Eye (tissue), 1 donor: ENCODE data around the gene CTRL.
A peak's percentile ranks its signal among the peaks of the same experiment; 100 is the strongest.
"Not testable (repeated sequence)": the region's sequence is repeated elsewhere in the genome, so short reads cannot be mapped to it uniquely, and the experiment has no call there.

Source experiments
- DNase-seq: peaks from one replicate; pipeline ENCODE4 v3.0.0-alpha.2; 2015

The CTRL gene

GRCh38 chr16:67940446-67941089 is 8.9 kb upstream of the CTRL start:
- no peak for DNase-seq

GRCh38 chr16:67939507-67940445 is 8.1 kb upstream of the CTRL start:
- no peak for DNase-seq

GRCh38 chr16:67937713-67938112 is 6.1 kb upstream of the CTRL start:
- DNase-seq: not testable (repeated sequence)

GRCh38 chr16:67936880-67937605 is 5.4 kb upstream of the CTRL start:
- peak; percentile 63 for DNase-seq

GRCh38 chr16:67936124-67936879 is 4.6 kb upstream of the CTRL start, which contains the start of gene PSMB10:
Gene PSMB10, minus strand, starts transcription at chr16:67936850. Its CDS starts 101 bp downstream, at chr16:67936749.
- DNase-seq: no peak

GRCh38 chr16:67935402-67936123 is 3.9 kb upstream of the CTRL start:
- DNase-seq: peak; percentile 96

- DNase-seq: no peak
These were observed 3.4 kb upstream of the CTRL start for GRCh38 chr16:67935101-67935401.

- DNase-seq: no peak
These were observed 2.8 kb upstream of the CTRL start for GRCh38 chr16:67934306-67935100.

- no peak for DNase-seq
These were observed 2.1 kb upstream of the CTRL start for GRCh38 chr16:67933805-67934204.

- DNase-seq: no peak
These were observed 789 bp upstream of the CTRL start for GRCh38 chr16:67932462-67932840.

- no peak for DNase-seq
These were observed 917 bp downstream of the CTRL start for GRCh38 chr16:67930678-67931211.

GRCh38 chr16:67930191-67930590 is 1.5 kb downstream of the CTRL start:
- no peak for DNase-seq

GRCh38 chr16:67928561-67929364 is 2.9 kb downstream of the CTRL start:
- peak; percentile 84 for DNase-seq

- DNase-seq: no peak
These were observed 3.5 kb downstream of the CTRL start for GRCh38 chr16:67928147-67928546.

- DNase-seq: no peak
These were observed 4.3 kb downstream of the CTRL start for GRCh38 chr16:67927131-67927941.

- no peak for DNase-seq
These were observed 5.4 kb downstream of the CTRL start for GRCh38 chr16:67926181-67926750.

GRCh38 chr16:67924140-67924906 is 7.3 kb downstream of the CTRL start:
- no peak for DNase-seq
